Loucy (cell line): ENCODE measurements around the gene KCNQ4.
A peak's percentile ranks its signal among the peaks of the same experiment; 100 is the strongest.

ENCODE experiments used
- H2AFZ ChIP-seq: fragments of 200-600 bp; sonication (generic); 2 replicates; pipeline ENCODE4 v1.6.0; 2016; ENCODE audit warnings: antibody characterized with exemption, mild to moderate bottlenecking, low read length, moderate library complexity
- H3F3A ChIP-seq: fragments of 200-600 bp; 2 replicates; pipeline ENCODE4 v1.6.0; 2016; ENCODE audit warnings: antibody characterized with exemption, low read depth, mild to moderate bottlenecking
- H3K27me3 ChIP-seq: fragments of 200-600 bp; sonication (generic); 2 replicates; pipeline ENCODE4 v1.6.1; 2014; ENCODE audit warnings: low read length, mild to moderate bottlenecking; ENCODE audit not compliant: insufficient read depth, poor library complexity, severe bottlenecking
- H3K36me3 ChIP-seq: fragments of 200-600 bp; sonication (generic); 2 replicates; pipeline ENCODE4 v1.6.1; 2016; ENCODE audit warnings: low read length; ENCODE audit not compliant: insufficient read depth
- H3K4me1 ChIP-seq: fragments of 200-600 bp; sonication (generic); 2 replicates; pipeline ENCODE4 v1.5.1; 2014; ENCODE audit warnings: low read length, mild to moderate bottlenecking; ENCODE audit not compliant: insufficient read depth, poor library complexity, severe bottlenecking
- H3K4me2 ChIP-seq: fragments of 200-600 bp; sonication (generic); 2 replicates; pipeline ENCODE4 v1.6.0; 2014; ENCODE audit warnings: antibody characterized with exemption, low read length, low read depth, mild to moderate bottlenecking; ENCODE audit not compliant: poor library complexity, severe bottlenecking
- H3K4me3 ChIP-seq: fragments of 200-600 bp; sonication (generic); 2 replicates; pipeline ENCODE4 v1.5.1; 2014; ENCODE audit warnings: low read length, mild to moderate bottlenecking, mixed read lengths; ENCODE audit not compliant: poor library complexity, severe bottlenecking
- H3K79me2 ChIP-seq: fragments of 200-600 bp; sonication (generic); 2 replicates; pipeline ENCODE4 v1.6.1; 2014; ENCODE audit warnings: low read length; ENCODE audit not compliant: insufficient read depth
- H3K9ac ChIP-seq: fragments of 200-600 bp; sonication (generic); 2 replicates; pipeline ENCODE4 v1.6.0; 2014; ENCODE audit warnings: mild to moderate bottlenecking, low read depth, low read length, moderate library complexity; ENCODE audit not compliant: poor library complexity, severe bottlenecking
- H3K9me2 ChIP-seq: fragments of 200-600 bp; sonication (generic); replicated peaks from 2 replicates; pipeline ENCODE4 v1.6.1; 2016; ENCODE audit warnings: low read depth, low read length, mixed read lengths
- H3K9me3 ChIP-seq: fragments of 200-600 bp; sonication (generic); 2 replicates; pipeline ENCODE4 v1.6.1; 2014; ENCODE audit warnings: mild to moderate bottlenecking, antibody characterized with exemption, low read length, low read depth; ENCODE audit not compliant: insufficient read depth
- H4K20me1 ChIP-seq: fragments of 200-600 bp; sonication (generic); 2 replicates; pipeline ENCODE4 v1.6.0; 2014; ENCODE audit warnings: antibody characterized with exemption, low read length, mild to moderate bottlenecking; ENCODE audit not compliant: insufficient read depth, poor library complexity, severe bottlenecking
- EZH2phosphoT487 ChIP-seq: fragments of 200-600 bp; IDR thresholded peaks from 2 replicates; pipeline ENCODE4 v1.6.1; 2018; ENCODE audit warnings: antibody characterized with exemption, mild to moderate bottlenecking, moderate library complexity, borderline replicate concordance
- TF ChIP-seq, protein P1 (sequence below): fragments of 200-600 bp; sonication (generic); conservative IDR thresholded peaks from 2 replicates; pipeline ENCODE4 v1.5.1; 2014; ENCODE audit warnings: mild to moderate bottlenecking, antibody characterized with exemption, low read length

The KCNQ4 gene

DNA sequence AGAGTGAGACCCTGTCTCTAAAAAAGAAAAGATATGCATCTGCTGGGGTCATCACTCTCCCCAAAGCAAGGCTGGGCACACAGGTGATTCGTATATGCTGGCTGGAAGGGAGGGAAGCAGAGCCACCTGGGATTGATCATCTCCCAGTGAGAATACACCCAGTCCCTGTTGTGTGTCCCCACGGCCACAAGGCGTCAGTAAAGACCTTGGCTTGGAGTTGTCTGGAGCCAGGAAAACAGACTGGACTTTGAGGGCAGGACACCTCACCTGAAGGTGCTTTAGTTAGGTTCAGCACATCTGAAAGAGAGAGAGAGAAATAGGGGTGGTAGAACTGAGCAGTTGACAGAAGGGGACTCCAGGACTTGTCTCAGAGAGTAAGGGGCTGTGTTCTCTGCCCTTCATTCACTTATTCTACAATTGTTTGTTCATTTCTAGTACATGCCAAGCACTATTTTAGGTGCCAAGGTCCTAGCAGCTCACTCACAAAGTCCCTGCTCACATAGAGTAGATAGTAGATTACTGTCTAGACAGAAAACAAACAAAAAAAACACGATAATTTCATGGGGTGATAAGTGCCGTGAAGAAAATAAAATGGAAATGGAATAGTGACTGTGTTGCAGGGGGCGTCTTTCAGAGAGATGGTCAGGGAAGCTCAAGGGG lies 65.1 kb downstream of the KCNQ4 start:
- Histone ChIP-seq H3K9ac (no peak overlapping the region), H3K9me2 (no peaks in the 10 kb centered on the region), H3K27me3 (no peaks in the 10 kb centered on the region), H3K4me1 (peaks cover 6% of the 10 kb centered on the region), H3K79me2 (no peaks in the 10 kb centered on the region), H3K4me2 (no peak overlapping the region), H4K20me1 (no peaks in the 10 kb centered on the region), H3K9me3 (no peaks in the 10 kb centered on the region), H3F3A (no peaks in the 10 kb centered on the region), H3K36me3 (no peaks in the 10 kb centered on the region), H3K4me3 (no peak overlapping the region), H2AFZ (peak overlapping the region; percentile 14; the same call in 1 of the 2 replicates)
- TF ChIP-seq, protein P1, sequence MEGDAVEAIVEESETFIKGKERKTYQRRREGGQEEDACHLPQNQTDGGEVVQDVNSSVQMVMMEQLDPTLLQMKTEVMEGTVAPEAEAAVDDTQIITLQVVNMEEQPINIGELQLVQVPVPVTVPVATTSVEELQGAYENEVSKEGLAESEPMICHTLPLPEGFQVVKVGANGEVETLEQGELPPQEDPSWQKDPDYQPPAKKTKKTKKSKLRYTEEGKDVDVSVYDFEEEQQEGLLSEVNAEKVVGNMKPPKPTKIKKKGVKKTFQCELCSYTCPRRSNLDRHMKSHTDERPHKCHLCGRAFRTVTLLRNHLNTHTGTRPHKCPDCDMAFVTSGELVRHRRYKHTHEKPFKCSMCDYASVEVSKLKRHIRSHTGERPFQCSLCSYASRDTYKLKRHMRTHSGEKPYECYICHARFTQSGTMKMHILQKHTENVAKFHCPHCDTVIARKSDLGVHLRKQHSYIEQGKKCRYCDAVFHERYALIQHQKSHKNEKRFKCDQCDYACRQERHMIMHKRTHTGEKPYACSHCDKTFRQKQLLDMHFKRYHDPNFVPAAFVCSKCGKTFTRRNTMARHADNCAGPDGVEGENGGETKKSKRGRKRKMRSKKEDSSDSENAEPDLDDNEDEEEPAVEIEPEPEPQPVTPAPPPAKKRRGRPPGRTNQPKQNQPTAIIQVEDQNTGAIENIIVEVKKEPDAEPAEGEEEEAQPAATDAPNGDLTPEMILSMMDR = peak; percentile 94
- TF ChIP-seq EZH2phosphoT487 = no peak

DNA sequence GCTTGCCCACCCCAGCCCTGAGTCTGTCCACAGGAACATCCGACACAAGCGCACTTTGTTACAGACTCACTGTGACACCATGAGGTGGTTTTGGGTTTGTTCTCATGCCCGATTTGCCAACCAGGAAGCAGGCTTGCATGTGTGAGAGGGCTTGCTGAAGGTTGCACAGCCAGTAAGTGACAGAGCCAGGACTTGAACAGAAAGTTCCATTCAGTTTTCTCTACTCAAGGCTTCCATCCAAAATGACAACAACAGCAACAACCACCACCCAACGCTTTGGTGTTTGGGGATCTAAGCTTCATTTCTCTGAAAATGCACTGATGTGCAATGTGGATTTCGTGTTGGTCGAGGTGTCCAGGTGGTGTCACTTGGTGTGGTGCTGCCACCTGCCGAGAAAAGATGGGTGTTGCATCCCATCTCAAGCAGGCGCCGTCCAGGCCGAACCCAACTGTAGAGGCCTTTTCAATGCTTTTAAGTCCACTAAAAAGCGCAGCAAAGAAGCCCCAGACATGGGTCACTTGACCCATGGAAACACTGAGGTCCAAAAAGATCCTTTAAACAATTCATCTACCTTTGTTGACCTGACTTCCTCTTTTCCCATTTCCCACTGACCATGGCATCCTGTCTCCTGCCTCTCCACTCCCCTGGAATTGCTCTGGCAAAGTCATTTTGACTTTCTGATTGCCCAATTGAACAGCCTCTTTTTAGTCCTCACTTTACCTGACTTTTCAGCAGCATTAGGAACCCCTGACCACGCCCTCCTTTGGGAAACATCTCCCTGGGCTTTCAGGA lies 66.4 kb downstream of the KCNQ4 start:
- Histone ChIP-seq H3K9me2 (no peaks in the 10 kb centered on the region), H3K4me1 (peaks cover 6% of the 10 kb centered on the region), H2AFZ (peak overlapping the region; percentile 96), H3K36me3 (no peaks in the 10 kb centered on the region), H4K20me1 (no peaks in the 10 kb centered on the region), H3K9me3 (no peaks in the 10 kb centered on the region), H3F3A (no peaks in the 10 kb centered on the region), H3K79me2 (no peaks in the 10 kb centered on the region), H3K4me2 (peak overlapping the region; percentile 53), H3K4me3 (peak overlapping the region; percentile 7), H3K9ac (peak overlapping the region; percentile 43), H3K27me3 (no peaks in the 10 kb centered on the region)
- TF ChIP-seq, protein P1 = peak; percentile 92
- no peak for TF ChIP-seq EZH2phosphoT487

DNA sequence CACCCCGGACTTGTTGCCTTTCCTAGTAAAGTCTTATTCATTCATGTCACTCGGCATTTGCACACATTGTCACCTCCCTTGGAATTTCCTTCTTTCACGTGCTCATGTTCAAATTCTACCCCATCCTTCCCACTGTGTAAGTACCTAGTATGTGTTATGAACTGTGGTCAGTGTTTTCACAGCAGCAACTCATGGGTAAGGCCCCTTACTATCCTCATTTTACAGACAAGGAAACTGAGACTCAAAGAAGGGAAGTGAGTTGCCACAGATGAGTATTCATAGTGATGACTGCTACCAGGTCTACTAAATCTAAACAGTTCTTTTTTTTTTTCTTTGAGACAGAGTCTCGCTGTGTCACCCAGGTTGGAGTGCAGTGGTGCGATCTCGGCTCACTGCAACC lies 68.1 kb downstream of the KCNQ4 start:
- Histone ChIP-seq H3F3A (no peaks in the 10 kb centered on the region), H3K9me3 (no peaks in the 10 kb centered on the region), H3K4me3 (no peak overlapping the region), H3K9ac (no peak overlapping the region), H3K27me3 (no peaks in the 10 kb centered on the region), H4K20me1 (no peaks in the 10 kb centered on the region), H3K36me3 (no peaks in the 10 kb centered on the region), H3K9me2 (no peaks in the 10 kb centered on the region), H3K4me2 (no peak overlapping the region), H3K4me1 (peaks cover 6% of the 10 kb centered on the region), H2AFZ (no peak overlapping the region), H3K79me2 (no peaks in the 10 kb centered on the region)
- TF ChIP-seq, protein P1 = no peak
- no peak for TF ChIP-seq EZH2phosphoT487
